Naive B cell (primary cell): ENCODE measurements around the gene NKX2-1. TPM values are rescaled to one million over a fixed set of nuclear protein-coding genes. Genes with fewer than 3 reads are reported as not detected.
A peak's percentile ranks its signal among the peaks of the same experiment; 100 is the strongest.

Source experiments
- ATAC-seq, 2 donors: fragments of 150-1000 bp; cut with Tn5 transposase; 2 replicates each; pipeline ENCODE4 v1.10.0; 2021; ENCODE audit warnings: low read depth in 2 of 2, mild to moderate bottlenecking in 2 of 2, moderate library complexity in 2 of 2
- DNase-seq: peaks from one replicate; pipeline ENCODE4 v3.0.0; 2022
- H3K27ac Mint-ChIP-seq, 6 donors: one replicate each; pipeline ENCODE4 v1.8.0; 2020 to 2022; ENCODE audit warnings: mild to moderate bottlenecking in 6 of 6, mixed read lengths in 6 of 6, moderate library complexity in 5 of 6, inconsistent platforms in 2 of 6
- H3K27me3 Mint-ChIP-seq, 3 donors: one replicate each; pipeline ENCODE4 v1.8.0; 2021 to 2022; ENCODE audit warnings: mixed read lengths in 3 of 3, mild to moderate bottlenecking in 1 of 3
- H3K36me3 Mint-ChIP-seq, 2 donors: one replicate each; pipeline ENCODE4 v1.8.0; 2020 to 2022; ENCODE audit warnings: mixed read lengths in 2 of 2, inconsistent platforms in 1 of 2, mild to moderate bottlenecking in 1 of 2
- H3K4me1 Mint-ChIP-seq, 3 donors: one replicate each; pipeline ENCODE4 v1.8.0; 2020 to 2022; ENCODE audit warnings: mixed read lengths in 3 of 3, inconsistent platforms in 1 of 3, mild to moderate bottlenecking in 1 of 3, moderate library complexity in 1 of 3
- H3K4me3 Mint-ChIP-seq, 8 donors: one replicate each; pipeline ENCODE4 v1.8.0; 2020 to 2022; ENCODE audit warnings: mild to moderate bottlenecking in 8 of 8, mixed read lengths in 8 of 8, moderate library complexity in 8 of 8, inconsistent platforms in 2 of 8
- H3K9me3 Mint-ChIP-seq, 7 donors: one replicate each; pipeline ENCODE4 v1.8.0; 2020 to 2022; ENCODE audit warnings: mixed read lengths in 7 of 7, mild to moderate bottlenecking in 5 of 7, inconsistent platforms in 2 of 7, moderate library complexity in 1 of 7
- polyA plus RNA-seq, 6 donors: library from polyadenylated mRNA; unstranded; fragments of 300-500 nt; fragmentation: Illumina TruSeq; gene quantifications; one replicate each; pipeline ENCODE4 v1.2.3, GENCODE V29; 2021; ENCODE audit warnings: low read depth in 6 of 6

NKX2-1 gene
- polyA plus RNA-seq, 6 donors from 2014 or later: not detected

DNA sequence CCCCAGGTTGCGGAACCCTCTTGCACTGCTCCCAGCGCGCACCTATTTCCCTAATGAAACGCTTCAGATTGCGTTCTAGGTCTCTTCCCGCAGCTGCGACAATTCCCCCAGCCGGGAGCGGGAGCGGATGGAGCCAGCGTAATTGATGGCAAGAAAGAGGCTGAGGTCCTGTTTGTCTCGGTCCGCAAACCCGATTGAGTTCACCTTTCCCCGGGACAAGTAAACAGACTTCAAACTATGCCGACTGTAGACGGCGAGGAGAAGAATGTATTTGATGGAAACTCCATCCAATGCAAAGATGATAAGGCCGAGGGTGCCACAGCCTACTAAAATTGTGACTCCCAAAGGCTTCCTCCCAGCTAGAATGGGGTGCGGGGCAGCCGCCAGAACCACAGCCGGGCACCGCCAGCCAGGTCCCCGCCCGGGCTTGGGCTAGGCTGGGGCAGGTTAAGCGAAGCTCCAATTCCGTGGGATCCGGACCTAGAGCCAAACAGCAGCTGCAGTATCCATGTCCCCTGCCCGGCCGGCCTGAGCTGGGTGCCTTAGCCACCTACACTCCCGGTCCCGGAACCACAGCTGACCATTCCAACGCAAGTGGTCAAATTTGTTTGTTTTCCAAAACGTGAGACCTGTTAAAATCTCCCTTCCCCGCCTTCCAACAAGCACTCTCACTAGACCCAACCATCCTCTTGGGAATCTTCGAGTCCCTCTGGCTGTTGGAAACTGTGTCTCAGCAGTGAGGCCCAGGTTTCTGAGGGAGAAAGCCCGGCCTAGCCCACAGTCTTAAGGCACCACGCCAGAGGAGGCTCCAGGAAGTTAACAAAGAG, 5.5 kb downstream of the NKX2-1 start:
- peak overlapping the region in 1 of 8 donors; percentile 72 for H3K4me3 Mint-ChIP-seq
- peaks cover 0 to 4% (median 0%) of the 10 kb centered on the region in 7 donors for H3K9me3 Mint-ChIP-seq
- ATAC-seq (no peak), DNase-seq (no peak)
- H3K27me3 Mint-ChIP-seq: peaks cover 53 to 74% (median 70%) of the 10 kb centered on the region in 3 donors
- peak overlapping the region in 1 of 6 donors; percentile 72 for H3K27ac Mint-ChIP-seq
- H3K4me1 Mint-ChIP-seq: peaks cover 0 to 4% (median 2%) of the 10 kb centered on the region in 3 donors
- peaks cover 4 to 6% of the 10 kb centered on the region in 2 donors for H3K36me3 Mint-ChIP-seq

DNA sequence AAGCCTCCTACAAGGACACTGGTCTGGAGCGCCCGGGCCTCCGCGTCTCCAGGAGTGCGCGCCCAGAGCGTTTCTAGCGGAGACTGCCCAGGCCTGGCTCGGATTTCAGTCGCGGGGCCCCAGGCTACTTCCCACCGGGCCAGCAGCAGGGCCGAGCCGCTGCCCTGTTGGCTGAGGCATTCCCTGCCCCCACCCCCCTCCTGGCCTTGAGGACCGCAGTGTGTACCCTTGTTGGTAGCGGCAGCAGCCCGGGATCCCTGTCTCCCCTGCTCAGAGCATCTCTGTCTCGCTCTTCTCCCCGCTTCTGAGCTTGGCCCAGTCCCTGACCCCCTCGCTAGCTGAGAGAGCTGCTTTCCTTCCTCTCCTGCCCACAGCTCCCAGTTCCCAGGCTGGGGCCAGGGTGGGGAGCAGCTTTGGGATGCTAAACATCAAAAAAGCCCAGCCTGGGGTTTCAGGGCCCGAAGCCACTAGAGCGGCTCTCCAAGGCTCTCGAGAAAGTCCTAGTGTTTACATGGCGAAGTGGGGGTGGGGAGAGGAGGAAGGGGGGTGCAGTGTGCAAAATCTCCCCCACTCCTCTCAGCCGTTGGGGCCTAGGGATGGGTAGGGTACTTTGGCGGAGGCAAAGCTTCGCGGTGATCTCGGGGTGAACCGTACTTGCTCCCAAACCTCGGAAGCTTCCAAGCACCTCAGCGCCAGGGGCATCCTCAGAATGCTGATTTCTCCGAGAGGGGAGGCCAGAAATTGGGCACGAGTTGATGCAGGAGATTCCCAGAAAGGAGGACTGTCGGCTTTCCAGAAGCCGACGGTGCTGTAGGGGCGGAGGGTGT, 6.4 kb downstream of the NKX2-1 start:
- no peak overlapping the region for H3K27ac Mint-ChIP-seq

DNA sequence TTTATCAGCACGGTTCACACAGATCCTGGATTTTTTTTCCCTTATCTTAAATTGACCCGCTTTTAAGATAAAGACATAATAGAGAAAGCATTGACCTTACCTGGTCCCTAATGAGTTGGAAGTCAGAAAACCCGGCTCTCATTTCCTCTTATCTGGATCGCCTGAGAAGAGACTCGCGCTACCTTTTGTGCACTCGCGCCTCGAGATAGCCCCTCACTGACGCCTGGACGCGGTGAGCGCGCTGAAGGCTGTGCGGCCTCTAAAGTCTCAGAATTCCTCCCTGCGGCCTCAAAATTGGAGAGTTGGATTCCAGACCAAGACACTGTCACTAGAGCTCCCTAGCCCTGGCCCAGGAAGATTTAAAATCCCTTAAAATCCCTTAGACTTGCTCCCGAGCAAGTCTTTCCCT, 7.0 kb downstream of the NKX2-1 start:
- H3K36me3 Mint-ChIP-seq: peaks cover 4 to 6% of the 10 kb centered on the region in 2 donors
- no peak overlapping the region for H3K27ac Mint-ChIP-seq
- H3K4me3 Mint-ChIP-seq: no peak overlapping the region
- peaks cover 57 to 85% (median 77%) of the 10 kb centered on the region in 3 donors for H3K27me3 Mint-ChIP-seq
- H3K4me1 Mint-ChIP-seq: peaks cover 0 to 1% (median 0%) of the 10 kb centered on the region in 3 donors
- DNase-seq: no peak
- peaks cover 0 to 8% (median 0%) of the 10 kb centered on the region in 7 donors for H3K9me3 Mint-ChIP-seq
- no peak for ATAC-seq

More for the DNA sequence above, 6.4 kb downstream of the NKX2-1 start:
- Mint-ChIP-seq H3K36me3 (peaks cover 4 to 6% of the 10 kb centered on the region in 2 donors), H3K27me3 (peaks cover 56 to 78% (median 74%) of the 10 kb centered on the region in 3 donors), H3K4me1 (peaks cover 0 to 1% (median 0%) of the 10 kb centered on the region in 3 donors), H3K9me3 (peaks cover 0 to 8% (median 0%) of the 10 kb centered on the region in 7 donors), H3K4me3 (no peak overlapping the region)
- ATAC-seq (no peak), DNase-seq (no peak)

DNA sequence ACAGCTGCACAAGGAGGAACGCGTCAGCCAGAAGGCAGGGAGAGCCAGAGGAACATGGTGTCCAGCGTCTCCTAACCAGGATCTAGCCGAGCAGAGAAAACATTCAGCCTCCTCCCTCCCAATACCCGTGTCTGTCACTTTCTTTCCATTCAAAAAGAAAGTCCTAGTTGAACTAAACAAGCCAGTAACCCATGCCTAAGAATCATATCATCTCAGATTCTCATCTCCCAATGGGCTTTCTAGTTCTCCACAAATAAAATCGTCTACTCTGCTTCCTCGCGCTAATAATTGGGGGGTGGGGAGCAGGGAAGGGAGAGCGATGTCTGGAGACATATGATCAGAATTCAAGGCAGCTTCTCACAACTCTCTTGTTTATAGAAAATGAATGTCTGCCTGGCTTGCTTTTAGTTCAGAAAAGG, 7.4 kb downstream of the NKX2-1 start:
- DNase-seq: no peak
- H3K27ac Mint-ChIP-seq: no peak overlapping the region
- H3K27me3 Mint-ChIP-seq: peaks cover 61 to 89% (median 81%) of the 10 kb centered on the region in 3 donors
- H3K9me3 Mint-ChIP-seq: peaks cover 0 to 8% (median 3%) of the 10 kb centered on the region in 7 donors
- H3K36me3 Mint-ChIP-seq: peaks cover 4 to 6% of the 10 kb centered on the region in 2 donors
- H3K4me1 Mint-ChIP-seq: peaks cover 0 to 1% (median 0%) of the 10 kb centered on the region in 3 donors
- H3K4me3 Mint-ChIP-seq: peak overlapping the region in 1 of 8 donors; percentile 60
- no peak for ATAC-seq

DNA sequence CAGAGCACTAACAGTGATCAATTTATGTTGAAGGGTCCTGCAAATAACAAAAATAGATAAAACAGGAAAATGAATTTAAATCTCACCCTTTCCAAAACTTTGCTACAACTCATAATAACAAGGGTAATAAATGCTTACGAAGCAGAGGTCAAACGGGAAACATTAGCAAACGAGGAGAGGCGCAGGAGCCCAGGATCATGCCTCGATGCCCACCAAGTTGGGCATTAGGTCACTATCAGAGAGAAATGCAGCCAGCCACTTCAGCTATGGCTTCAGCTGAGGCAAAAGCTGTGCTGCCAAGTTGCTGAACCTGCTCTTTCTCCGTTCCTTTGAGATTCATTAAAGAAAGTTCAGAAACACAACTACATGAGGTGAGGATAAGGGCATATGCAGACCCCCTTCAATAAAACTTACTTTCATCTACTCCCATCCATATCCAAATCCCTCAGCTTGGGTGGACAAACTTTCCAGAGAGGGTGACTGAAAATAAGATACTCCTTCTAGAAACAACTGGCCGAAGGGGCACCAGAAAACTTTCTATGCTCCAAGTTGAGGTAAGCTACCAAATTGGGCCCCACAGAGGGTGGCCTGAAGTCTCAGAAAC, 7.9 kb downstream of the NKX2-1 start:
- Mint-ChIP-seq H3K36me3 (peaks cover 4 to 7% of the 10 kb centered on the region in 2 donors), H3K4me3 (peak overlapping the region in 1 of 8 donors; percentile 60), H3K27ac (no peak overlapping the region), H3K27me3 (peaks cover 66 to 92% (median 86%) of the 10 kb centered on the region in 3 donors), H3K4me1 (peaks cover 0 to 1% (median 0%) of the 10 kb centered on the region in 3 donors), H3K9me3 (peaks cover 0 to 8% (median 3%) of the 10 kb centered on the region in 7 donors)
- DNase-seq (no peak), ATAC-seq (no peak)

DNA sequence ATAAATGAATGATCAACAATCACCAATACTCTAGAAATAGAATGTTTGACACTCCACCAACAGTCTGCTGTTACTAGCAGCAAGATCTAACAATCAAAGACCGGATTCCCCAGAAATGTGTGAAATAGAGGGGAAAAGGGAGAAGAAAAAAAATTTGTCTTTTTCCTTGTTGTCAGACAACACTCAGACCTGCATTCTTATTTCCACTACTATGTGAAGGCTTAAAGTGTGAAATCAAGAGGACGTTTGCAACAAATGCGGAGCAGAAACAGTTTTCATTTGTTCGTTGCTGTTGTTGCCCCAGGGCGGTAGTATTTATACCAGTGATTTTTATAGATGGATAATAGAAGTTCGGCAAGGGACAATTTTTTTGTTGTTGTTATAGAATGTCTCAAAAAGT, 9.2 kb downstream of the NKX2-1 start:
- DNase-seq: no peak
- no peak overlapping the region for H3K4me3 Mint-ChIP-seq
- peaks cover 62 to 91% (median 90%) of the 10 kb centered on the region in 3 donors for H3K27me3 Mint-ChIP-seq
- H3K36me3 Mint-ChIP-seq: peaks cover 4 to 16% of the 10 kb centered on the region in 2 donors
- H3K27ac Mint-ChIP-seq: no peak overlapping the region
- H3K9me3 Mint-ChIP-seq: peaks cover 2 to 14% (median 7%) of the 10 kb centered on the region in 7 donors
- H3K4me1 Mint-ChIP-seq: peaks cover 0 to 5% (median 2%) of the 10 kb centered on the region in 3 donors
- ATAC-seq: no peak

DNA sequence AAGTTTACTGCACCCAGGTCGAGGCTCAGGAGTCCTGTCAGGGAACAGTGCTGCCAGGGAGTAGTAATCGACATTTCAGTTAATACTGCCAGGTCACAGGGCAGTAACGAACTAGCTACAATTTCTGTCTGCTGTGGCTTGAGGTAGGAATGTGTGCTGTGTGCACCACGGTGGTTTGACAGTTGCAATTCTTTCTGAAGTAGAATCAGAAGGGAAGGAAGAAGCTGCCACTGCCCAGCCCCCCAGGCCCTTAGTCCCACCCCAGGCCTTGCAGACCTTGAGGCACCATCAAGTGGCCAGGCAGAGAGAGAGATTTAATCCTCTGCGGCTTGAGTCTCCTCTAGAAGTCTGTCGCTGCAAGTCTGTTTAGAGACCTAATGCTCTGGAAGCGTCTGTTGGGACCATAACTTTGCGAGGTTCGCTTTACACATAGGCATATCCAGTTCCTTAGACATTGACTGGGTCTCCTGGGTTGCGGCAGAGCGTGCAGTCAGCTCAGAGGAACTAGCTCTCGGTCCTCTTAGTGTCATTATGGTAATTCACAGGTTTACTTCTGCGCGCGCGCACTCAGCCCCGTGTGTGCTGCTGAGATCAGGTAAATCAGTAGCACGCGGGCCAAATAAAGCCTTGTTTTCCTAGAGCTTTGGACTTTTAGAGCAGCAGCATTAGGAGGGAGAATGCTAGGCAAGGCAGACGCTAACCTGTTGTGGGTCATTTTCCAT, 9.8 kb downstream of the NKX2-1 start:
- H3K4me3 Mint-ChIP-seq: no peak overlapping the region
- H3K36me3 Mint-ChIP-seq: peaks cover 4 to 16% of the 10 kb centered on the region in 2 donors
- peaks cover 60 to 88% (median 87%) of the 10 kb centered on the region in 3 donors for H3K27me3 Mint-ChIP-seq
- ATAC-seq (no peak), DNase-seq (no peak)
- H3K4me1 Mint-ChIP-seq: peaks cover under 1 to 5% (median 2%) of the 10 kb centered on the region in 3 donors
- no peak overlapping the region for H3K27ac Mint-ChIP-seq
- H3K9me3 Mint-ChIP-seq: peaks cover 2 to 14% (median 7%) of the 10 kb centered on the region in 7 donors

DNA sequence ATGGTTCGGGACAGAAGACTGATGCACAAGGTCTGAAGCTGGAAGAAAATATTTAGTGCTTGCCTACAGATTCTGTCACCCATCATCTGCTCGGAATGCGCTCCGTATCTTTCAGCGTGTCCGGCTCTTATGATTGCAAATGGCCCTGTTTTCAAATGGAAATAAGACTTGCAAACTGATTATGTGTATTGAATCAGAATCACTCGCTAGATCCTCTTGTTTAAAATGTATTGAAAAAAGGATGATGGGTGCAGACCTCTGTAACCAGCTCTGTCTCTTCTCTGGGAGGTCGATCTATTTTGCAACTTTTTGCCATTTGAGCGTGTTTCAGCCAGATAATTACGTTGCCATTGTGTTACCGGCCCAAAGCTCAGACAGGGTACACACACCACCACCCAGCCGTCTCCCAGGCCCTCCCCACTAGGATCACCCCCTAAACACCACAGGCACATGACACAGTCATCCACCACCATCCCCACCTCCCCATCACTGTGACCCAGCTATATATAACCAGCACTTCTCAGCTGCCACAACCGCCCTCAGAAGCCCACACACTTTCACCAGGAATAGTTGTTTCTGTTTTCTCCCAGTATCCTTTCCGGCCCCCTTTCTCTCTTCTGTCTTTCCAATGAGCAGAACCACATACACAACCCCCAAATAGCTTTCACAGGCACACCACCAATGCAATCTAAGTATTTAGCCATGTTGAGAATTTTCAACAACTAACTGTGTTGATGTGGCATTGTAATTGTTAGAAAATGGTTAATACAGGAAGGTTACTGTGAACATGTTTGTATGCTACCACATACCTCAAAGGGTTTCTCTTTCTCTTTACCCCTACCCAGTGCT, 10.7 kb downstream of the NKX2-1 start:
- no peak for DNase-seq
- Mint-ChIP-seq H3K4me1 (peaks cover 4 to 9% (median 5%) of the 10 kb centered on the region in 3 donors), H3K9me3 (peaks cover 2 to 20% (median 6%) of the 10 kb centered on the region in 7 donors), H3K4me3 (peak overlapping the region in 1 of 8 donors; percentile 3), H3K27ac (no peak overlapping the region), H3K36me3 (peaks cover 4 to 10% of the 10 kb centered on the region in 2 donors), H3K27me3 (peaks cover 62 to 88% (median 87%) of the 10 kb centered on the region in 3 donors)
- ATAC-seq: no peak

DNA sequence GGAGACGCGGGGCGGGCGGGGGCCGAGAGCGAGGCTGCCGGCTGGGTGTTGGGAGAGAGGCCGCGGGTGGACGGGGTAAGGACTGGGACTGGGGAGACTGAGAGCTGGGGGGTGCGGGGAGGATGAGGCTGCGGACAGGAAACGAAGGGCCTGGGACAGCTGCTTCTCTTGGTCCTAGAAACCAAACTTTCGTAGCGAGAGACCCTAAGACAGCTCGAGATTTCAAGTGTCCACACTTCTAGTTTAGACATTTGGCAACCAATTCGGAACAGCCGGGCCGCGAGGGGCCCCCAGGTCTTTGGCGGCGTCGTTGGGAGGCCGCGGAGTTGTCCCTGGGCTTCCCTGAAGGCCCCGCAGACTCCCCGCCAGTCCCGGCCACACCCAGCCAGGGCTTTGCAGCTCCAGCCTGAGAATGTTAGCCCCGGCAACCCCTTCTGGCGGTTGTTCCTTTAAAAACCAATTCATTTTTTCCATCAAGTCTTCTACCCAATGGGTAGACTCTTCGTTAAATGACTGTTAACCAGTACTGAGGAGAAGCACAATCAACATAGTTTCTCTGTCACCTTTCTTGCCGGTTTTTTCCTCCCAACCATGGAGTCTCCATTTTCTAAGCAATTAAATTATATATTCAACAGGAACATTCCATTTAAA, 11.5 kb downstream of the NKX2-1 start:
- Mint-ChIP-seq H3K27me3 (peaks cover 62 to 88% (median 87%) of the 10 kb centered on the region in 3 donors), H3K4me3 (no peak overlapping the region), H3K9me3 (peaks cover 2 to 20% (median 6%) of the 10 kb centered on the region in 7 donors), H3K36me3 (peaks cover 4 to 14% of the 10 kb centered on the region in 2 donors), H3K4me1 (peaks cover 4 to 9% (median 5%) of the 10 kb centered on the region in 3 donors), H3K27ac (no peak overlapping the region)
- no peak for ATAC-seq
- DNase-seq: no peak

DNA sequence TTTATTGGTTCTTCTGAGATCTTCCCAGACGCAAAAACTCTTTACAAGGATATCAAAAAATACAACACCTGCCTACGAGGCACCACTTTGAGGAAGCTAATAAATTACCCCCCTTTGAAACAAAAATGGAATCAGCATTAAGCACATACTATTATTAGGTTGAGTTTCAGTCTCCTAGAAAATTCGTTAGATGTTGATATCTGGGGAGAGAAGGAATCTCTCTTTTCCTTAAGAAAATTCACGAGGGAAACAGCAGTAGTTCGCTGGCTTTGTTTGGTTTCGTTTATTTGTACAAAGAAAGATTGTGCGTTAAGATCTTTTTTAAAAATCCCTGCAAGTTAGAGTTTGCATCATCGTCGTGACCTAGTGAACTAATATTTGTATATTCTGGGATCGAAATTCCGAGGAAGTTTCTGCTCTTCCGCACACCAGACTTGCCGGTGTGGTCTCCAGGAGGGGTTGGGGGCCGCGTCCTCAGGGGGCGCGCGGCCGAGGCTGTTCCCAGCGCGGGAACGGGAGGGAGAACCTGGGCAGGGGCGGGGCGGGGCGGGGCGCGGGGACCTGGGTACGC, 12.1 kb downstream of the NKX2-1 start:
- peaks cover 4 to 9% (median 5%) of the 10 kb centered on the region in 3 donors for H3K4me1 Mint-ChIP-seq
- peak overlapping the region in 1 of 8 donors; percentile 16 for H3K4me3 Mint-ChIP-seq
- DNase-seq (no peak), ATAC-seq (no peak)
- peaks cover 66 to 88% (median 87%) of the 10 kb centered on the region in 3 donors for H3K27me3 Mint-ChIP-seq
- H3K36me3 Mint-ChIP-seq: peaks cover 4 to 18% of the 10 kb centered on the region in 2 donors
- no peak overlapping the region for H3K27ac Mint-ChIP-seq
- H3K9me3 Mint-ChIP-seq: peaks cover 2 to 20% (median 6%) of the 10 kb centered on the region in 7 donors
